ENCODE data around the gene ARHGAP11A. TPM values are rescaled to one million over a fixed set of nuclear protein-coding genes. Genes with fewer than 3 reads are reported as not detected.

ARHGAP11A gene
- total and polyA plus RNA-seq, 9 of the 15 experiments (the other 6 are each of a cell fraction or from before 2014, with no cell fraction given): 17.5 to 92.5 (median 61.1) TPM

GRCh38 chr15:32667321-32667720 is 52.0 kb downstream of the ARHGAP11A start (continued):
- TF ChIP-seq, protein P1, sequence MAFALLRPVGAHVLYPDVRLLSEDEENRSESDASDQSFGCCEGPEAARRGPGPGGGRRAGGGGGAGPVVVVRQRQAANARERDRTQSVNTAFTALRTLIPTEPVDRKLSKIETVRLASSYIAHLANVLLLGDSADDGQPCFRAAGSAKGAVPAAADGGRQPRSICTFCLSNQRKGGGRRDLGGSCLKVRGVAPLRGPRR (CRISPR knock-in tag; IDR thresholded peaks at IDR 0.05): no peak
- TF ChIP-seq YBX1 (IDR thresholded peaks at IDR 0.05): no peak
- TF ChIP-seq RNF2 (IDR thresholded peaks at IDR 0.05): no peak
- TF ChIP-seq FUS (optimal IDR thresholded peaks at IDR 0.05; ENCODE audit: low read depth, low read length): no peak
- TF ChIP-seq JUND (IDR thresholded peaks at IDR 0.05; ENCODE audit: borderline replicate concordance, low read depth, low read length): no peak
- TF ChIP-seq JUND (tag; IDR thresholded peaks at IDR 0.05; ENCODE audit: borderline replicate concordance, low read depth, low read length): no peak
- no peak for TF ChIP-seq CTBP1 (IDR thresholded peaks at IDR 0.05; ENCODE audit: borderline replicate concordance)

DNA sequence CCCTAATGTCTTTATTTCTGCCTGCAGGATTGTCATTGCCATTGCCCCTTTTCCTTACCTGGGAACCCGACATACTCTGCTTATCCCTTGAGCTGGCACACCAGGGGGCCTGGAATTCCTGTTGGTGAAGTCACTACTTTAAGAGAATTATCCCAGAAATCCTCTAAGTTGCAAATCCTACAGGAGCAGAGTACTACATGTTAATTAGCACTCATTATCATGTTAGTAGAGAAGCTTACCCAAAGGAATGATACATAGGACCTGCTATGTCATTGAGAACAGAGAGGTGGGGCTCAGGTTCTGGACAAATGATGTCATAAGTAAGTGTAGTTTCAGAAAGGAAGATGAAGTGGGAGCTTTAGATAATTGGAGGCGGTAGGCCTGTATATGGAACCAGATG is 53.6 kb downstream of the ARHGAP11A start:
- intact Hi-C loops (cut with micrococcal nuclease): loop anchor here (10.0 kb wide), 1 partner anchor 166 kb away; no protein-coding TSS in a partner anchor
- Histone ChIP-seq H3K9me3 (replicated peaks; ENCODE audit: control insufficient read depth, insufficient read depth, low read depth, low read length) (no peaks in the 10 kb centered on the region), H3K9ac (ENCODE audit: insufficient read depth in 1 of 2, low read depth in 2 of 2, low read length in 2 of 2) (no peak overlapping the region), H3K9me1 (ENCODE audit: control insufficient read depth, insufficient read depth, low read length) (no peaks in the 10 kb centered on the region), H3K36me3 (ENCODE audit: control insufficient read depth, insufficient read depth, low read length) (no peaks in the 10 kb centered on the region), H3K27ac (ENCODE audit: extremely low read depth, low read depth, low read length) (no peak overlapping the region), H3K79me2 (ENCODE audit: control insufficient read depth, insufficient read depth, low read length) (no peaks in the 10 kb centered on the region), H4K20me1 (replicated peaks; ENCODE audit: control insufficient read depth, insufficient read depth, low read length) (no peaks in the 10 kb centered on the region), H2AFZ (ENCODE audit: low read depth, low read length) (no peak overlapping the region), H3K4me2 (ENCODE audit: insufficient read depth, low read length) (no peak overlapping the region), H3K27me3 (ENCODE audit: control insufficient read depth in 2 of 2, insufficient read depth in 2 of 2, low read length in 2 of 2) (peaks cover 20 to 25% of the 10 kb centered on the region in 2 experiments; a peak in 4 of 5 replicates), H3K4me1 (replicated peaks in 1 of 2; ENCODE audit: control insufficient read depth in 2 of 2, insufficient read depth in 2 of 2, low read length in 2 of 2) (peaks cover 0 to 3% of the 10 kb centered on the region in 2 experiments; a peak in 1 of 5 replicates), H3K4me3 (no peak overlapping the region)
- peak; percentile 30; the same call in 1 of the 2 replicates for TF ChIP-seq ATF7 (IDR thresholded peaks at IDR 0.05)
- no peak for TF ChIP-seq SMAD2 (IDR thresholded peaks at IDR 0.05; ENCODE audit: low read depth, low read length)
- no peak for TF ChIP-seq DNMT1 (IDR thresholded peaks at IDR 0.05)
- TF ChIP-seq RFX1 (IDR thresholded peaks at IDR 0.05): no peak
- no peak for TF ChIP-seq MTF1 (CRISPR knock-in tag; IDR thresholded peaks at IDR 0.05; ENCODE audit: borderline replicate concordance)
- TF ChIP-seq ZFP1 (CRISPR knock-in tag; IDR thresholded peaks at IDR 0.05): no peak
- TF ChIP-seq, protein P2, sequence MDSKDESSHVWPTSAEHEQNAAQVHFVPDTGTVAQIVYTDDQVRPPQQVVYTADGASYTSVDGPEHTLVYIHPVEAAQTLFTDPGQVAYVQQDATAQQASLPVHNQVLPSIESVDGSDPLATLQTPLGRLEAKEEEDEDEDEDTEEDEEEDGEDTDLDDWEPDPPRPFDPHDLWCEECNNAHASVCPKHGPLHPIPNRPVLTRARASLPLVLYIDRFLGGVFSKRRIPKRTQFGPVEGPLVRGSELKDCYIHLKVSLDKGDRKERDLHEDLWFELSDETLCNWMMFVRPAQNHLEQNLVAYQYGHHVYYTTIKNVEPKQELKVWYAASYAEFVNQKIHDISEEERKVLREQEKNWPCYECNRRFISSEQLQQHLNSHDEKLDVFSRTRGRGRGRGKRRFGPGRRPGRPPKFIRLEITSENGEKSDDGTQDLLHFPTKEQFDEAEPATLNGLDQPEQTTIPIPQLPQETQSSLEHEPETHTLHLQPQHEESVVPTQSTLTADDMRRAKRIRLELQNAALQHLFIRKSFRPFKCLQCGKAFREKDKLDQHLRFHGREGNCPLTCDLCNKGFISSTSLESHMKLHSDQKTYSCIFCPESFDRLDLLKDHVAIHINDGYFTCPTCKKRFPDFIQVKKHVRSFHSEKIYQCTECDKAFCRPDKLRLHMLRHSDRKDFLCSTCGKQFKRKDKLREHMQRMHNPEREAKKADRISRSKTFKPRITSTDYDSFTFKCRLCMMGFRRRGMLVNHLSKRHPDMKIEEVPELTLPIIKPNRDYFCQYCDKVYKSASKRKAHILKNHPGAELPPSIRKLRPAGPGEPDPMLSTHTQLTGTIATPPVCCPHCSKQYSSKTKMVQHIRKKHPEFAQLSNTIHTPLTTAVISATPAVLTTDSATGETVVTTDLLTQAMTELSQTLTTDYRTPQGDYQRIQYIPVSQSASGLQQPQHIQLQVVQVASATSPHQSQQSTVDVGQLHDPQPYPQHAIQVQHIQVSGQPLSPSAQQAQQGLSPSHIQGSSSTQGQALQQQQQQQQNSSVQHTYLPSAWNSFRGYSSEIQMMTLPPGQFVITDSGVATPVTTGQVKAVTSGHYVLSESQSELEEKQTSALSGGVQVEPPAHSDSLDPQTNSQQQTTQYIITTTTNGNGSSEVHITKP (IDR thresholded peaks at IDR 0.05; ENCODE audit: partially characterized antibody): no peak
- WGBS (ENCODE audit: insufficient coverage, low coverage, missing lambda C conversion rate): 0% methylated on average over 2 of the region's 2 CpGs
- no peak for FAIRE-seq
- BruUV-seq (replicated peaks): no TSS peak
- POLR2A ChIA-PET: interaction anchor here (0.6 kb wide), 1 partner anchor 349 kb away, joined by 4 read pairs; no protein-coding TSS in a partner anchor
- in situ Hi-C loops (cut with MboI): loop anchor here (10.0 kb wide), 1 partner anchor 466 kb away; no protein-coding TSS in a partner anchor
- no peak for DNase-seq (ENCODE audit: extremely low read depth in 1 of 4, low spot score in 3 of 4)
- no peak for ATAC-seq
- CTCF ChIA-PET (ENCODE audit: low intra/inter-chr PET ratio): no interaction called here
